Parathyroid adenoma (tissue), 2 donors: ENCODE results near the gene DIP2C.

Source experiments
- H2AFZ ChIP-seq: fragments of 300-600 bp; sonication (generic); one replicate; pipeline ENCODE4 v1.7.0; 2017; ENCODE audit warnings: antibody characterized with exemption, mild to moderate bottlenecking
- H3K27ac ChIP-seq: fragments of 300-600 bp; sonication (generic); one replicate; pipeline ENCODE4 v1.7.0; 2017
- H3K27me3 ChIP-seq: fragments of 300-600 bp; sonication (generic); one replicate; pipeline ENCODE4 v1.7.0; 2017; ENCODE audit warnings: low read length; ENCODE audit not compliant: control insufficient read depth, insufficient read depth
- H3K36me3 ChIP-seq: fragments of 300-600 bp; sonication (generic); one replicate; pipeline ENCODE4 v1.7.0; 2017; ENCODE audit warnings: low read length; ENCODE audit not compliant: control insufficient read depth, insufficient read depth
- H3K4me1 ChIP-seq: fragments of 300-600 bp; sonication (generic); one replicate; pipeline ENCODE4 v1.7.0; 2017; ENCODE audit warnings: control low read depth
- H3K4me2 ChIP-seq: fragments of 300-600 bp; sonication (generic); one replicate; pipeline ENCODE4 v1.7.0; 2017; ENCODE audit warnings: low read length
- H3K4me3 ChIP-seq: fragments of 300-600 bp; sonication (generic); one replicate; pipeline ENCODE4 v1.7.0; 2017; ENCODE audit warnings: low read depth, low read length
- H3K79me2 ChIP-seq: fragments of 300-600 bp; sonication (generic); one replicate; pipeline ENCODE4 v1.7.0; 2017; ENCODE audit warnings: control low read depth
- H3K9ac ChIP-seq: fragments of 300-600 bp; sonication (generic); one replicate; pipeline ENCODE4 v1.7.0; 2017; ENCODE audit warnings: mild to moderate bottlenecking
- H3K9me3 ChIP-seq: fragments of 300-600 bp; sonication (generic); one replicate; pipeline ENCODE4 v1.7.0; 2017; ENCODE audit warnings: low read length; ENCODE audit not compliant: control insufficient read depth
- TF ChIP-seq, protein P1 (sequence below): fragments of 300-600 bp; sonication (generic); IDR thresholded peaks from one replicate; pipeline ENCODE4 v1.7.0; 2017; ENCODE audit warnings: antibody characterized with exemption, mild to moderate bottlenecking
- donor health status: primary hyperparathyroidism.

The DIP2C gene

DNA sequence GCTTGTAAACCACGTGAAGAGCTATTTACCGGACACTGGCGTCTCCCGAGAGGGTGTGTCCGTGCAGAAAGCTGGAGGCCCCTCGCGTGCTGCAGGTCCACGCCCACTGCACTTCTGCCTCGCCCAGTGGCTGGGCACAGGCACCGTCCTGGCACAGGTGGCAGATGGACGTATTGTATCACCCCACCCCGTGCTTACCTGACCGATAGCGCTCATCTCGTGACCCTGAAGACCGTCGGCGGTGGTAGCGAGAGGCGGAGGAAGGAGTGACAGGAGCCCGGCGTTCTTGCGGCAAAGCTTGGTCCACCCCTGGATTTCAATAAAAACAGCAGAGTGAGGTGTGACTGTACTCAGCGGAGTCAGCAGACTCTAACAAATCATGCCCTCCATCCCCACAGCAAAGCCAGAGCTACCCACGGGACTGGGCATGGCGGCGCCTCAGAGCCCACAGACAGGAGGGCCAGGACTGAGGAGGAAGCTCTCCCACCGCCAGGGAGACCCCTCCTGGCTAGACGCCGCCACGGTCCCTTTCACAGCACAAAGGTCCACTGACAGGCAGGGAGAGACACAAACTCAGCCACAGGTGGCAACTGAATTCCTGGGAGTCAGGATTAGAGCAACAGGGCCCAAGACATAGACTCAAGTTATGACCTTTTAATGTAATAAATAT, 217.1 kb downstream of the DIP2C start:
- Histone ChIP-seq H3K9me3 (no peaks in the 10 kb centered on the region), H2AFZ (no peak overlapping the region), H3K9ac (no peak overlapping the region), H3K79me2 (no peaks in the 10 kb centered on the region), H3K4me1 (no peaks in the 10 kb centered on the region), H3K27me3 (no peaks in the 10 kb centered on the region), H3K27ac (no peak overlapping the region), H3K4me3 (no peak overlapping the region), H3K4me2 (no peak overlapping the region), H3K36me3 (no peaks in the 10 kb centered on the region)
- TF ChIP-seq, protein P1, sequence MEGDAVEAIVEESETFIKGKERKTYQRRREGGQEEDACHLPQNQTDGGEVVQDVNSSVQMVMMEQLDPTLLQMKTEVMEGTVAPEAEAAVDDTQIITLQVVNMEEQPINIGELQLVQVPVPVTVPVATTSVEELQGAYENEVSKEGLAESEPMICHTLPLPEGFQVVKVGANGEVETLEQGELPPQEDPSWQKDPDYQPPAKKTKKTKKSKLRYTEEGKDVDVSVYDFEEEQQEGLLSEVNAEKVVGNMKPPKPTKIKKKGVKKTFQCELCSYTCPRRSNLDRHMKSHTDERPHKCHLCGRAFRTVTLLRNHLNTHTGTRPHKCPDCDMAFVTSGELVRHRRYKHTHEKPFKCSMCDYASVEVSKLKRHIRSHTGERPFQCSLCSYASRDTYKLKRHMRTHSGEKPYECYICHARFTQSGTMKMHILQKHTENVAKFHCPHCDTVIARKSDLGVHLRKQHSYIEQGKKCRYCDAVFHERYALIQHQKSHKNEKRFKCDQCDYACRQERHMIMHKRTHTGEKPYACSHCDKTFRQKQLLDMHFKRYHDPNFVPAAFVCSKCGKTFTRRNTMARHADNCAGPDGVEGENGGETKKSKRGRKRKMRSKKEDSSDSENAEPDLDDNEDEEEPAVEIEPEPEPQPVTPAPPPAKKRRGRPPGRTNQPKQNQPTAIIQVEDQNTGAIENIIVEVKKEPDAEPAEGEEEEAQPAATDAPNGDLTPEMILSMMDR: no peak

DNA sequence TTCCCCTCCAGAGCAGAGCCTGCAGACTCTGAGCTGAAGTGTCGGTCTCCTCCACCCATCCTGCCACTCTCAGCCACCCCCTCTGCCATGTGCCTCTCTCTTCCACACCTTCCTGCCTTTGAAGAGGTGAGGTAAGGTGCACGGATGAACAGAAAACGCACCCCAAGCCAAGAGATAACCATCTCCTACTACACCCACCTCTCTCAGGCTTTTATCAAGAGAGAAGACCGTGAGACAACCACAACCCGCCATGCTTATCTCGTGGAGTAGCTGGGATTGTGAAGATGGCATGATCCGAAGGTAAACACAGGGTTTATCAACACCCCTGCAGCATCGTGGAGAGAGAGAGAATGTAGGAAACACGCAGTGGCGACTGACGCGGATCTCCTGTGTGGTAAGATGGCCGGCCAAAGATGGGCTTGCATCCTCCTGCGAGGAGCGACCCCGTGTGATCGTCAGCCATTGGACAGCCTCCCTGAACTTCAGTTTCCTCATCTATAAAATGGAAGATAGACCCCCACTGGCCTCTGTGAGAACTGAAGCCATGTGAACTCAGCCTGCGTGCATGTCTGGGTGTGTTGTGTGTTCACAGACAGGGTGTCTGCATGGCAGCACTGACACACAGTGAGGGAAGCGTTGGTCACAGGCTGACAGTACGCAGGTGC, 219.0 kb downstream of the DIP2C start:
- TF ChIP-seq, protein P1: no peak
- Histone ChIP-seq H3K4me1 (no peaks in the 10 kb centered on the region), H2AFZ (no peak overlapping the region), H3K79me2 (no peaks in the 10 kb centered on the region), H3K4me2 (no peak overlapping the region), H3K36me3 (no peaks in the 10 kb centered on the region), H3K9me3 (no peaks in the 10 kb centered on the region), H3K27me3 (no peaks in the 10 kb centered on the region), H3K4me3 (no peak overlapping the region), H3K9ac (no peak overlapping the region), H3K27ac (no peak overlapping the region)

DNA sequence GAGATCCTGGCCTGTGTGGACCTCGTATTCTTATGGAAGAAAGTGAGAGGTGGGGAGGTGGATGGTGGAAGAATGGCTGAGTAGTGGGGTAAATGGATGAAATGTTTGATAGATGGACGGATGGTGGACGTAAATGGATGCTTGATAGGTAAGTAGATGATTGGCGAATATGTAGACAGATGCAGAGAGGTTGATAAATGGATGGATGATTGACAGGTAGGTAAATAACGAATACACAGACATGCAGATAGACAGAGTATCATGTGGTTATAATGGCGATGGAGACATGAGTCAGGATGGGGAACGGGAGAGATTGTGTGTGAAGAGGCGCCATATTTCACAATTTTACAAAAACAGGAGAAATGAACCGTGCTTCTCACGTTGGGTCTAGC, 219.5 kb downstream of the DIP2C start:
- TF ChIP-seq, protein P1: no peak
- Histone ChIP-seq H3K27me3 (no peaks in the 10 kb centered on the region), H3K4me2 (no peak overlapping the region), H3K4me1 (no peaks in the 10 kb centered on the region), H2AFZ (no peak overlapping the region), H3K36me3 (no peaks in the 10 kb centered on the region), H3K9ac (no peak overlapping the region), H3K79me2 (no peaks in the 10 kb centered on the region), H3K9me3 (no peaks in the 10 kb centered on the region), H3K4me3 (no peak overlapping the region), H3K27ac (no peak overlapping the region)

DNA sequence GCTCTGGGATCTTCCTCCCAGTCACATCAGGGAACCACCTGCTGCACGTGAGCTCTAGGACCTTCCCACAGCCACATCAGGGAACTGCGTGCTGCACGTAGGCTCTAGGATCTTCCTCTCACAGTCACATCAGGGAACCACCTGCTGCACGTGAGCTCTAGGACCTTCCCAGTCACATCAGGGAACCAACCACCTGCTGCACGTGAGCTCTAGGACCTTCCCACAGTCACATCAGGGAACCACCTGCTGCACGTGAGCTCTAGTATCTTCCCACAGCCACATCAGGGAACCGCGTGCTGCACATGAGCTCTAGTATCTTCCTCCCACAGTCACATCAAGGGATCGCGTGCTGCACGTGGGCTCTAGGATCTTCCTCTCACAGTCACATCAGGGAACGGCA, 229.7 kb downstream of the DIP2C start:
- no peaks in the 10 kb centered on the region for H3K4me1 ChIP-seq
- H2AFZ ChIP-seq: no peak overlapping the region
- TF ChIP-seq, protein P1: no peak
- no peaks in the 10 kb centered on the region for H3K27me3 ChIP-seq
- H3K9ac ChIP-seq: no peak overlapping the region
- peaks cover 10% of the 10 kb centered on the region for H3K79me2 ChIP-seq
- H3K36me3 ChIP-seq: no peaks in the 10 kb centered on the region
- H3K27ac ChIP-seq: no peak overlapping the region
- H3K9me3 ChIP-seq: no peaks in the 10 kb centered on the region
- no peak overlapping the region for H3K4me3 ChIP-seq
- H3K4me2 ChIP-seq: no peak overlapping the region

DNA sequence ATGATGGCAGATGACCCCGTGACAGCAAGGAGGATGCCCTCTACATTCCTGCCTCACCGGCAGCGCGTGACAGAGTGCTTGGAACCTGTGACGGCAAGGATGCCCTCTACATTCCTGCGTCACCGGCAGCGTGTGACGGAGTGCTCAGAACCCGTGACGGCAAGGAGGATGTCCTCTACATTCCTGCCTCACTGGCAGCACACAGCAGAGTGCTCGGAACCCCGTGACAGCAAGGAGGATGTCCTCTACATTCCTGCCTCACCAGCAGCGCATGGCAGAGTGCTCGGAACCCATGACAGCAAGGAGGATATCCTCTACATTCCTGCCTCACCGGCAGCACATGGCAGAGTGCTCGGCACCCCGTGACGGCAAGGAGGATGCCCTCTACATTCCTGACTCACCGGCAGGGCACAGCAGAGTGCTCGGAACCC, 231.0 kb downstream of the DIP2C start:
- H3K9ac ChIP-seq: no peak overlapping the region

More for the DNA sequence above, 231.0 kb downstream of the DIP2C start:
- H3K79me2 ChIP-seq: peaks cover 6% of the 10 kb centered on the region
- TF ChIP-seq, protein P1: no peak
- no peak overlapping the region for H3K4me2 ChIP-seq
- no peak overlapping the region for H3K4me3 ChIP-seq
- no peaks in the 10 kb centered on the region for H3K36me3 ChIP-seq
- no peaks in the 10 kb centered on the region for H3K4me1 ChIP-seq
- H3K9me3 ChIP-seq: no peaks in the 10 kb centered on the region
- no peak overlapping the region for H3K27ac ChIP-seq
- H2AFZ ChIP-seq: no peak overlapping the region
- H3K27me3 ChIP-seq: no peaks in the 10 kb centered on the region
